Measurements from ENCODE around the gene COLQ. TPM values are rescaled to one million over a fixed set of nuclear protein-coding genes. Genes with fewer than 3 reads are reported as not detected.
A peak's percentile ranks its signal among the peaks of the same experiment; 100 is the strongest.
"Not testable (repeated sequence)": the region's sequence is repeated elsewhere in the genome, so short reads cannot be mapped to it uniquely, and the experiment has no call there.

The COLQ gene
- total RNA-seq, 4 donors from 2014 or later = 0.10 to 3.3 (median 1.8) TPM

GRCh38 chr3:15538345-15538744, 16.8 kb upstream of the COLQ start:
- no peak for DNase-seq (ENCODE audit: low spot score in 2 of 2)
- no peak overlapping the region for H3K4me3 ChIP-seq (ENCODE audit: low read depth, poor library complexity, severe bottlenecking)
- TF ChIP-seq, protein P1, sequence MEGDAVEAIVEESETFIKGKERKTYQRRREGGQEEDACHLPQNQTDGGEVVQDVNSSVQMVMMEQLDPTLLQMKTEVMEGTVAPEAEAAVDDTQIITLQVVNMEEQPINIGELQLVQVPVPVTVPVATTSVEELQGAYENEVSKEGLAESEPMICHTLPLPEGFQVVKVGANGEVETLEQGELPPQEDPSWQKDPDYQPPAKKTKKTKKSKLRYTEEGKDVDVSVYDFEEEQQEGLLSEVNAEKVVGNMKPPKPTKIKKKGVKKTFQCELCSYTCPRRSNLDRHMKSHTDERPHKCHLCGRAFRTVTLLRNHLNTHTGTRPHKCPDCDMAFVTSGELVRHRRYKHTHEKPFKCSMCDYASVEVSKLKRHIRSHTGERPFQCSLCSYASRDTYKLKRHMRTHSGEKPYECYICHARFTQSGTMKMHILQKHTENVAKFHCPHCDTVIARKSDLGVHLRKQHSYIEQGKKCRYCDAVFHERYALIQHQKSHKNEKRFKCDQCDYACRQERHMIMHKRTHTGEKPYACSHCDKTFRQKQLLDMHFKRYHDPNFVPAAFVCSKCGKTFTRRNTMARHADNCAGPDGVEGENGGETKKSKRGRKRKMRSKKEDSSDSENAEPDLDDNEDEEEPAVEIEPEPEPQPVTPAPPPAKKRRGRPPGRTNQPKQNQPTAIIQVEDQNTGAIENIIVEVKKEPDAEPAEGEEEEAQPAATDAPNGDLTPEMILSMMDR (IDR thresholded peaks at IDR 0.05) = no peak
- no peak for TF ChIP-seq POLR2A (IDR thresholded peaks at IDR 0.05)
- intact Hi-C loops (cut with DNase I; ENCODE audit: low total_unique reads) = no loop called here
- 93 to 99% methylated on average over 2 of the region's 2 CpGs for WGBS, 2 donors

DNA sequence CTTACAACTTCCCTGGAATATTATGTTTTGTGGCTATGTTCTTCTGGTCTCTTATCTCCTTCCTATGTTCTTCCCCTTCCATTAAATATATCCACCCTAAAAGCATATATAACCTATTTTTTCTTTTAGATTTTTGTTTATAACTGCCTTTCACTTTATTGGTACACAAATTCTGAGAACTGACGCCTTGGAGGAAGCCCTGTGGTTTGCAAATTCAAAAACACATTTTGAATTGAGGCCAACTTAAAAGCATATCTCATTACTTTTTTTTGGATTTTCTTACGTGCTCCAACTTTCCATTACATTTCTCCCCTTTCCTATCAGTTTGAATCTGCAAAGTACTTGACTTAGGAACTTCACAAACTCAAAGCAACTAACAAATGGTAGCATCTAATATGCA, 15.3 kb upstream of the COLQ start:
- DNase-seq (ENCODE audit: low spot score in 2 of 2) = no peak
- intact Hi-C loops (cut with DNase I; ENCODE audit: low total_unique reads) = no loop called here
- TF ChIP-seq, protein P1 (IDR thresholded peaks at IDR 0.05) = no peak
- TF ChIP-seq POLR2A (IDR thresholded peaks at IDR 0.05) = no peak
- WGBS, 2 donors = 55 to 64% methylated on average over 2 of the region's 2 CpGs
- H3K4me3 ChIP-seq (ENCODE audit: low read depth, poor library complexity, severe bottlenecking) = no peak overlapping the region

- no peak for TF ChIP-seq POLR2A (IDR thresholded peaks at IDR 0.05)
- TF ChIP-seq, protein P1 (IDR thresholded peaks at IDR 0.05) = no peak
Measured at GRCh38 chr3:15535732-15536131, 14.2 kb upstream of the COLQ start.

GRCh38 chr3:15532614-15533013, 11.1 kb upstream of the COLQ start:
- intact Hi-C loops (cut with DNase I; ENCODE audit: low total_unique reads) = not testable (repeated sequence)
- WGBS, 2 donors = 97 to 100% methylated on average over 2 of the region's 2 CpGs

More at GRCh38 chr3:15535732-15536131, 14.2 kb upstream of the COLQ start:
- peak in 1 of 2 donors; percentile 45 for DNase-seq (ENCODE audit: low spot score in 2 of 2)
- WGBS, 2 donors = 93 to 95% methylated on average over 1 of the region's 1 CpG
- H3K4me3 ChIP-seq (ENCODE audit: low read depth, poor library complexity, severe bottlenecking) = no peak overlapping the region
- intact Hi-C loops (cut with DNase I; ENCODE audit: low total_unique reads) = no loop called here

DNA sequence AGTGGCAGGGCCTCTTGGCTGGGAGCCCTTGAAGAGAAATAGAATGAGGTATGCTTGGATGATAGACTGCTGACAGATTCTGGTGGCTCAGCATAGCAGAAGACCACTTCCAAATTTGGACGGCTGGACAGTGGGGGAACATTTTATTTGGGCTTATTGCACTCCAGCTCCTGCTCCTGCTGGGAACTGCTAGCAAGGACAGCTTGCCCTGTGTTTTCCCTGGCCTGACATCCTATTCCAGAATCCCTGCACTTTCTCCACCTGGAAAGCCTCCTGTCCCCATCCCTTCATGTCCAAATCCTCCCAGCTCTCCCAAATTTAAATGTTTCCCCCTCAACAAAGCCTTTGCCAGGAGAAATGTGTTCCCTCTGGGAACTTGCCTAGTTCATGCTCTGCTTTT, 9.8 kb upstream of the COLQ start:
- 77 to 83% methylated on average over 1 of the region's 1 CpG for WGBS, 2 donors
- no peak for TF ChIP-seq POLR2A (IDR thresholded peaks at IDR 0.05)
- TF ChIP-seq, protein P1 (IDR thresholded peaks at IDR 0.05) = no peak
- no peak for DNase-seq (ENCODE audit: low spot score in 2 of 2)
- intact Hi-C loops (cut with DNase I; ENCODE audit: low total_unique reads) = no loop called here
- H3K4me3 ChIP-seq (ENCODE audit: low read depth, poor library complexity, severe bottlenecking) = no peak overlapping the region

More at GRCh38 chr3:15532614-15533013, 11.1 kb upstream of the COLQ start:
- DNase-seq (ENCODE audit: low spot score in 2 of 2); H3K4me3 ChIP-seq (ENCODE audit: low read depth, poor library complexity, severe bottlenecking): not testable (repeated sequence)

- 91 to 98% methylated on average over 4 of the region's 4 CpGs for WGBS, 2 donors
- TF ChIP-seq POLR2A (IDR thresholded peaks at IDR 0.05) = no peak
- TF ChIP-seq, protein P1 (IDR thresholded peaks at IDR 0.05) = no peak
- H3K4me3 ChIP-seq (ENCODE audit: low read depth, poor library complexity, severe bottlenecking) = no peak overlapping the region
- DNase-seq (ENCODE audit: low spot score in 2 of 2) = no peak
- intact Hi-C loops (cut with DNase I; ENCODE audit: low total_unique reads) = no loop called here
Measured at GRCh38 chr3:15528854-15529537, 7.5 kb upstream of the COLQ start.

Data from lower leg skin (tissue), 4 donors.